K562 (cell line): ENCODE data around the gene TPPP. TPM values are rescaled to one million over a fixed set of nuclear protein-coding genes. Genes with fewer than 3 reads are reported as not detected.

ENCODE experiments used
- ARID3A ChIP-seq: IDR thresholded peaks from 2 replicates; pipeline ENCODE4 v1.6.1; 2012; ENCODE audit warnings: low read depth, low read length, improper control_type of control experiment, borderline replicate concordance
- CBFA2T3 ChIP-seq: fragments of 450-650 bp; IDR thresholded peaks from 2 replicates; pipeline ENCODE4 v1.6.1; 2017
- CREB1 ChIP-seq, 2 experiments: sonication (generic) in 1 of 2; formaldehyde crosslinking in 1 of 2; IDR thresholded peaks; 2 replicates each; pipeline versions ENCODE4 v1.6.1 to v1.8.0; 2012 to 2022; ENCODE audit warnings: inconsistent platforms in 1 of 2, mild to moderate bottlenecking in 1 of 2, missing genetic modification reagents in 1 of 2, moderate library complexity in 1 of 2
- GATAD2A ChIP-seq: fragments of 450-650 bp; IDR thresholded peaks from 2 replicates; pipeline ENCODE4 v1.6.1; 2017
- GTF2F1 ChIP-seq: IDR thresholded peaks from 2 replicates; pipeline ENCODE4 v1.6.1; 2011; ENCODE audit warnings: low read depth, low read length, improper control_type of control experiment
- HMGXB4 ChIP-seq: sonication (generic); formaldehyde crosslinking; IDR thresholded peaks from 2 replicates; pipeline ENCODE4 v1.8.1; 2023; ENCODE audit warnings: mild to moderate bottlenecking, missing genetic modification reagents
- KDM1A ChIP-seq, 2 experiments: fragments of 450-650 bp; IDR thresholded peaks; 2 replicates each; pipeline ENCODE4 v1.6.1; 2016; ENCODE audit warnings: mild to moderate bottlenecking in 2 of 2
- MYBL2 ChIP-seq, 2 experiments: fragments of 450-650 bp in 1 of 2; sonication (generic) in 1 of 2; formaldehyde crosslinking in 1 of 2; IDR thresholded peaks; 2 replicates each; pipeline versions ENCODE4 v1.6.1 to v1.8.1; 2017 to 2022; ENCODE audit warnings: borderline replicate concordance in 1 of 2, inconsistent platforms in 1 of 2, low read depth in 1 of 2, mild to moderate bottlenecking in 1 of 2, missing genetic modification reagents in 1 of 2, moderate library complexity in 1 of 2
- MYC ChIP-seq, 2 experiments: fragments of 250-450 bp in 1 of 2; sonication (Bioruptor Pico) in 1 of 2; IDR thresholded peaks; 2 replicates each; pipeline versions ENCODE4 v1.5.1 to v1.6.1; 2012 to 2021; ENCODE audit warnings: low read depth in 2 of 2, borderline replicate concordance in 1 of 2, improper control_type of control experiment in 1 of 2, low read length in 1 of 2, mild to moderate bottlenecking in 1 of 2, moderate library complexity in 1 of 2
- NCOA2 ChIP-seq, 2 experiments: fragments of 450-650 bp; IDR thresholded peaks; 2 replicates each; pipeline ENCODE4 v1.6.1; 2018; ENCODE audit warnings: mild to moderate bottlenecking in 2 of 2, moderate library complexity in 1 of 2; ENCODE audit not compliant: partially characterized antibody in 2 of 2
- NR2C2 ChIP-seq, 2 experiments: fragments of 200-800 bp in 1 of 2; sonication (Bioruptor generic) in 1 of 2; sonication (generic) in 1 of 2; formaldehyde crosslinking in 1 of 2; IDR thresholded peaks; 2 replicates each; pipeline versions ENCODE4 v1.6.1 to v1.8.0; 2016 to 2022; ENCODE audit warnings: mild to moderate bottlenecking in 1 of 2, missing compliant biosample characterization in 1 of 2, missing genetic modification characterization in 1 of 2, missing genetic modification reagents in 1 of 2
- SMAD2 ChIP-seq: fragments of 150-350 bp; IDR thresholded peaks from 2 replicates; pipeline ENCODE4 v1.6.1; 2014; ENCODE audit warnings: low read depth, mild to moderate bottlenecking, low read length
- SMARCA4 ChIP-seq: fragments of 450-650 bp; IDR thresholded peaks from 2 replicates; pipeline ENCODE4 v1.6.1; 2016
- YY1 ChIP-seq, 3 experiments: IDR thresholded peaks; 2 replicates each; pipeline ENCODE4 v1.6.1; 2011; ENCODE audit warnings: low read length in 2 of 3, mild to moderate bottlenecking in 2 of 3, moderate library complexity in 2 of 3, borderline replicate concordance in 1 of 3, control low read depth in 1 of 3, low read depth in 1 of 3; ENCODE audit not compliant: insufficient read depth in 3 of 3, insufficient replicate concordance in 2 of 3, control insufficient read depth in 1 of 3, insufficient read length in 1 of 3; ENCODE audit errors: extremely low read depth in 1 of 3
- ZNF165 ChIP-seq: fragments of 250-450 bp; sonication (Bioruptor Pico); IDR thresholded peaks from 2 replicates; pipeline ENCODE4 v1.4.0; 2020; ENCODE audit warnings: borderline replicate concordance
- ZNF41 ChIP-seq: fragments of 250-450 bp; sonication (Bioruptor Pico); conservative IDR thresholded peaks from 2 replicates; pipeline ENCODE4 v1.4.0; 2020; ENCODE audit warnings: mild to moderate bottlenecking
- polyA plus RNA-seq, 8 experiments: library from polyadenylated mRNA; depleted of rRNA in 4 of 8; stranded (reverse) in 5 of 8; unstranded in 3 of 8; fragments of >200 nt; fragmentation: Nextera tagmentation in 2 of 8; fragmentation: Illumina TruSeq in 1 of 8; extraction: Ambion mirVana in 2 of 8; extraction: Trizol in 1 of 8; gene quantifications; 2 replicates each; pipeline versions ENCODE4 v1.2.1 to v1.2.3, GENCODE V29; 2011 to 2014; ENCODE audit warnings: inconsistent platforms in 1 of 8, missing spikeins in 1 of 8
- total RNA-seq, 7 experiments: library from RNA; depleted of rRNA in 6 of 7; stranded (reverse); fragments of >200 nt in 6 of 7; fragmentation: Illumina TruSeq in 2 of 7; extraction: Trizol in 2 of 7; gene quantifications; 2 replicates each; pipeline versions ENCODE4 v1.2.1 to v1.2.3, GENCODE V29; 2011 to 2021; ENCODE audit warnings: low replicate concordance in 1 of 7
- TF ChIP-seq, protein P1 (sequence below), 2 experiments: fragments of 450-650 bp in 1 of 2; sonication (generic) in 1 of 2; formaldehyde crosslinking in 1 of 2; IDR thresholded peaks in 1 of 2; conservative IDR thresholded peaks in 1 of 2; 2 replicates each; pipeline versions ENCODE4 v1.6.1 to v1.8.1; 2016 to 2023; ENCODE audit warnings: mild to moderate bottlenecking in 2 of 2, moderate library complexity in 2 of 2, inconsistent platforms in 1 of 2, missing genetic modification reagents in 1 of 2
- TF ChIP-seq, protein P2 (sequence below), 2 experiments: IDR thresholded peaks; 2 replicates each; pipeline ENCODE4 v1.6.1; 2011; ENCODE audit warnings: borderline replicate concordance in 1 of 2, control low read depth in 1 of 2, low read depth in 1 of 2, low read length in 1 of 2, mild to moderate bottlenecking in 1 of 2, mixed read lengths in 1 of 2, moderate library complexity in 1 of 2; ENCODE audit not compliant: insufficient read depth in 1 of 2, insufficient read length in 1 of 2, poor library complexity in 1 of 2, severe bottlenecking in 1 of 2; ENCODE audit errors: extremely low read depth in 1 of 2

The TPPP gene
- total and polyA plus RNA-seq, 9 of the 15 experiments (the other 6 are each of a cell fraction or from before 2014, with no cell fraction given), result 0.01 to 0.07 (median 0.03) TPM; not detected in 6

- TF ChIP-seq HMGXB4 (CRISPR knock-in tag), result no peak
- TF ChIP-seq CREB1 (IDR thresholded peaks at IDR 0.05), result peak; percentile 81
- peak; percentile 75; the same call in 1 of the 2 replicates for TF ChIP-seq CREB1 (CRISPR knock-in tag; IDR thresholded peaks at IDR 0.05)
- no peak for TF ChIP-seq ZNF165
- TF ChIP-seq KDM1A (IDR thresholded peaks at IDR 0.05), result peak; percentile 45 to 65; a peak in 3 of 4 replicates
- TF ChIP-seq GATAD2A, result peak; percentile 59; the same call in 1 of the 2 replicates
- TF ChIP-seq SMARCA4, result peak; percentile 96
- peak; percentile 98 for TF ChIP-seq CBFA2T3
- TF ChIP-seq, protein P1, sequence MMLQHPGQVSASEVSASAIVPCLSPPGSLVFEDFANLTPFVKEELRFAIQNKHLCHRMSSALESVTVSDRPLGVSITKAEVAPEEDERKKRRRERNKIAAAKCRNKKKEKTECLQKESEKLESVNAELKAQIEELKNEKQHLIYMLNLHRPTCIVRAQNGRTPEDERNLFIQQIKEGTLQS (IDR thresholded peaks at IDR 0.05), result peak; percentile 93
- TF ChIP-seq, protein P1 (CRISPR knock-in tag; conservative IDR thresholded peaks at IDR 0.05), result peak; percentile 91
- no peak for TF ChIP-seq MYC (IDR thresholded peaks at IDR 0.05; ENCODE audit: low read depth, low read length)
- no peak for TF ChIP-seq MYC (CRISPR knock-in tag; IDR thresholded peaks at IDR 0.05; ENCODE audit: borderline replicate concordance, low read depth)
- TF ChIP-seq MYBL2 (IDR thresholded peaks at IDR 0.05; ENCODE audit: low read depth), result no peak
- no peak for TF ChIP-seq MYBL2 (CRISPR knock-in tag; IDR thresholded peaks at IDR 0.05; ENCODE audit: borderline replicate concordance)
- TF ChIP-seq ZNF41, result no peak
- TF ChIP-seq NCOA2 (IDR thresholded peaks at IDR 0.05; ENCODE audit: partially characterized antibody in 2 of 2), result no peak
- no peak for TF ChIP-seq NR2C2 (CRISPR knock-in tag; IDR thresholded peaks at IDR 0.05)
- no peak for TF ChIP-seq NR2C2 (tag; IDR thresholded peaks at IDR 0.05)
- TF ChIP-seq, protein P2, sequence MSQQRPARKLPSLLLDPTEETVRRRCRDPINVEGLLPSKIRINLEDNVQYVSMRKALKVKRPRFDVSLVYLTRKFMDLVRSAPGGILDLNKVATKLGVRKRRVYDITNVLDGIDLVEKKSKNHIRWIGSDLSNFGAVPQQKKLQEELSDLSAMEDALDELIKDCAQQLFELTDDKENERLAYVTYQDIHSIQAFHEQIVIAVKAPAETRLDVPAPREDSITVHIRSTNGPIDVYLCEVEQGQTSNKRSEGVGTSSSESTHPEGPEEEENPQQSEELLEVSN (IDR thresholded peaks at IDR 0.05; ENCODE audit: borderline replicate concordance in 1 of 2, extremely low read depth in 1 of 2, insufficient read depth in 1 of 2, insufficient read length in 1 of 2, low read depth in 1 of 2, low read length in 1 of 2, poor library complexity in 1 of 2, severe bottlenecking in 1 of 2), result no peak
- 0 out of 2 replicates have a peak, but pooled peaks have one; percentile 46 for TF ChIP-seq ARID3A
- no peak for TF ChIP-seq GTF2F1
- no peak for TF ChIP-seq SMAD2
- TF ChIP-seq YY1 (IDR thresholded peaks at IDR 0.05; ENCODE audit: borderline replicate concordance in 1 of 3, control insufficient read depth in 1 of 3, extremely low read depth in 1 of 3, insufficient read depth in 3 of 3, insufficient read length in 1 of 3, insufficient replicate concordance in 2 of 3, low read depth in 1 of 3, low read length in 2 of 3), result no peak
These were observed 35.6 kb downstream of the TPPP start (continued) for GRCh38 chr5:657570-657969.
